Progenitor cell of endocrine pancreas (in vitro differentiated cells): ENCODE data around the gene THRB. TPM values are rescaled to one million over a fixed set of nuclear protein-coding genes. Genes with fewer than 3 reads are reported as not detected.
A peak's percentile ranks its signal among the peaks of the same experiment; 100 is the strongest.

ENCODE experiments used
- DNase-seq: peaks from one replicate; pipeline ENCODE4 v3.0.0; 2021; ENCODE audit warnings: low spot score; ENCODE audit not compliant: unreplicated experiment
- H3K27ac Mint-ChIP-seq: 2 replicates; pipeline ENCODE4 v1.8.0; 2021; ENCODE audit warnings: mild to moderate bottlenecking, moderate library complexity, mixed read lengths
- H3K27me3 Mint-ChIP-seq: 2 replicates; pipeline ENCODE4 v1.8.0; 2021; ENCODE audit warnings: mixed read lengths
- H3K36me3 Mint-ChIP-seq: 2 replicates; pipeline ENCODE4 v1.8.0; 2022; ENCODE audit warnings: mixed read lengths; ENCODE audit not compliant: insufficient read depth
- H3K4me1 Mint-ChIP-seq: 2 replicates; pipeline ENCODE4 v1.8.0; 2021; ENCODE audit warnings: low read depth, mixed read lengths
- H3K4me3 Mint-ChIP-seq: 2 replicates; pipeline ENCODE4 v1.8.0; 2021; ENCODE audit warnings: low read depth, mild to moderate bottlenecking, moderate library complexity, mixed read lengths
- H3K9me3 Mint-ChIP-seq: 2 replicates; pipeline ENCODE4 v1.8.0; 2021; ENCODE audit warnings: low read depth, mixed read lengths
- total RNA-seq: library from RNA; stranded (reverse); gene quantifications from 2 replicates; pipeline ENCODE4 v1.2.1, GENCODE V29; 2021
- TF ChIP-seq, protein P1 (sequence below): fragments of 200-600 bp; sonication (generic); IDR thresholded peaks from one replicate; pipeline ENCODE4 v1.5.0; 2021; ENCODE audit warnings: antibody characterized with exemption, mild to moderate bottlenecking; ENCODE audit not compliant: unreplicated experiment

THRB gene
- total RNA-seq, 1 donor from 2014 or later: 19.7 TPM

DNA sequence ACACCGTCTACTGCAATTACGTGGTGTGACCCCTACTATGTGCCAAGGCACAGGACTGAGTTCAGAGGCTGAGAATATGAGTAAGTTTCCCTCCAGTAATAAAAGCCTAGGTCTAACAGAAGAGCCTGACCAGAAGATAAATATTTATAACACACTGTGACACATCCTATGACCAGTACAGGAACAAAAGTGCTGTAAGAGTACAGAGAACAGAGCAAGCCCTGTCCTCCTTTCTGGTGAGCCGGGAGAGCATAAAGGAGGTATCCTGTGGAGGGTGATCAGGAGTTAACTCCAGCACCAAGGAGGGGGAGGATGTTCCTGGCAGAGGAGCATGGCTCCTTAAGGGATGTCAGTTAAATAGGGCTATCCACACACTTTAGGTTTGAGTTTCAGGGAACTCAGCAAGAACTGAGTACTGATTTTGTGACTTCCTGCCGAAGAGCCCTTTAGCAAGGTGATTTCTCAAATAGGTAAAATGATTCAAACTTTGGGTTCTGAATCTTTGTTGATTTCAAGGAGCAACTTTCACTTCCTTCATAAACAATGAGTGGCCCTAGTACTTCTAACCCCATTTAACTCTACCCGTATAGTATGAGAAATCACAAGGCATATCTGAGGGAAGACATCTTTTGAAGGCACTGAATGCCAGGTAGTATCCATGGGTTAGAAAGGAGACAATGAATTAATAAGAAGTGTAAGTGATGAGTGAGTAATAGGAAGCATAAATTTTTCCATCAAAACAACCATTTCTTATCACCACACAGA lies 198.0 kb downstream of the THRB start:
- no peaks in the 10 kb centered on the region for H3K27me3 Mint-ChIP-seq
- DNase-seq: no peak
- no peaks in the 10 kb centered on the region for H3K9me3 Mint-ChIP-seq
- no peaks in the 10 kb centered on the region for H3K4me1 Mint-ChIP-seq
- H3K4me3 Mint-ChIP-seq: no peak overlapping the region
- H3K27ac Mint-ChIP-seq: no peak overlapping the region
- TF ChIP-seq, protein P1, sequence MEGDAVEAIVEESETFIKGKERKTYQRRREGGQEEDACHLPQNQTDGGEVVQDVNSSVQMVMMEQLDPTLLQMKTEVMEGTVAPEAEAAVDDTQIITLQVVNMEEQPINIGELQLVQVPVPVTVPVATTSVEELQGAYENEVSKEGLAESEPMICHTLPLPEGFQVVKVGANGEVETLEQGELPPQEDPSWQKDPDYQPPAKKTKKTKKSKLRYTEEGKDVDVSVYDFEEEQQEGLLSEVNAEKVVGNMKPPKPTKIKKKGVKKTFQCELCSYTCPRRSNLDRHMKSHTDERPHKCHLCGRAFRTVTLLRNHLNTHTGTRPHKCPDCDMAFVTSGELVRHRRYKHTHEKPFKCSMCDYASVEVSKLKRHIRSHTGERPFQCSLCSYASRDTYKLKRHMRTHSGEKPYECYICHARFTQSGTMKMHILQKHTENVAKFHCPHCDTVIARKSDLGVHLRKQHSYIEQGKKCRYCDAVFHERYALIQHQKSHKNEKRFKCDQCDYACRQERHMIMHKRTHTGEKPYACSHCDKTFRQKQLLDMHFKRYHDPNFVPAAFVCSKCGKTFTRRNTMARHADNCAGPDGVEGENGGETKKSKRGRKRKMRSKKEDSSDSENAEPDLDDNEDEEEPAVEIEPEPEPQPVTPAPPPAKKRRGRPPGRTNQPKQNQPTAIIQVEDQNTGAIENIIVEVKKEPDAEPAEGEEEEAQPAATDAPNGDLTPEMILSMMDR: no peak
- H3K36me3 Mint-ChIP-seq: peaks cover 7% of the 10 kb centered on the region

- TF ChIP-seq, protein P1: no peak
- Mint-ChIP-seq H3K27me3 (no peaks in the 10 kb centered on the region), H3K9me3 (no peaks in the 10 kb centered on the region), H3K4me1 (no peaks in the 10 kb centered on the region), H3K4me3 (no peak overlapping the region), H3K27ac (no peak overlapping the region), H3K36me3 (peaks cover 7% of the 10 kb centered on the region)
- DNase-seq: no peak
These were observed 200.5 kb downstream of the THRB start for GRCh38 chr3:24294150-24294549.

DNA sequence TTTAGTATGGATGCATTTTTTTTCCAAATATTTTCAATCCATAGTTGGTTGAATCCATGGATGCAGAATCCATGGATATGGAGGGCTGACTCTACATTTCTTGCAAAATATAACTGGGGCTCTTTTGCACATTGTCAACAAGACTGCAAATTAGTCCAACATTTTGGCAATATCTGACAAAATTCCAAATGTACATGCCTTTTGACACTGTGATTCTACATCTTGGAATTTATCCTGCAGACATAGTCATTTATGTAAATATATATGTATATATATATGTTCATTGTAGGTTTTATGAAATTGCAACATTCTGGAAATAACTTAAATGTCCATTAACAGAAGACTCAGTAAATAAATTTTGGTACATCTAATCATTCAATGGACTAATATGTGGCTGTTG lies 203.0 kb downstream of the THRB start:
- no peak overlapping the region for H3K4me3 Mint-ChIP-seq
- H3K4me1 Mint-ChIP-seq: no peaks in the 10 kb centered on the region
- peaks cover 9% of the 10 kb centered on the region for H3K36me3 Mint-ChIP-seq
- TF ChIP-seq, protein P1: no peak
- DNase-seq: no peak
- no peak overlapping the region for H3K27ac Mint-ChIP-seq
- no peaks in the 10 kb centered on the region for H3K9me3 Mint-ChIP-seq
- H3K27me3 Mint-ChIP-seq: no peaks in the 10 kb centered on the region

DNA sequence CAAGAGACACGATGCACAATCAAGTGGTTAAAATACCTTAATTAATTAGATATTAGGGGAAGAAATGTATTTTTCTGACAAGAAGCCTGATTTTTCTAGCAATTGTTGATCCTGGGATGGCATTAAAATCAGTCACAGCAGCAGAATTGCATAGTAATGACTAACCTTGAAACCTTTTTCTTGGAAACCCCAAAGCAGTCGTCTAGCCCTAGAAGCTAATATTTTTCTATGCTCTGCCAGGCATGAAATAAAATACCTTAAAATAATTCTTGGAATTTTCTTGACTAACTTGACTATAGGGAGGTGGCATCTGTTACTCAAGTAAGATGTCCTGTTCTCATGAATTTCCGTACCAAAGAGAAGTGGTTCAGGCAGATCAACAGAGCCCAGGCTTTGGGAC lies 204.1 kb downstream of the THRB start:
- Mint-ChIP-seq H3K36me3 (peaks cover 11% of the 10 kb centered on the region), H3K4me1 (no peaks in the 10 kb centered on the region), H3K9me3 (peaks cover 3% of the 10 kb centered on the region), H3K27me3 (no peaks in the 10 kb centered on the region), H3K27ac (no peak overlapping the region), H3K4me3 (no peak overlapping the region)
- no peak for DNase-seq
- TF ChIP-seq, protein P1: no peak

DNA sequence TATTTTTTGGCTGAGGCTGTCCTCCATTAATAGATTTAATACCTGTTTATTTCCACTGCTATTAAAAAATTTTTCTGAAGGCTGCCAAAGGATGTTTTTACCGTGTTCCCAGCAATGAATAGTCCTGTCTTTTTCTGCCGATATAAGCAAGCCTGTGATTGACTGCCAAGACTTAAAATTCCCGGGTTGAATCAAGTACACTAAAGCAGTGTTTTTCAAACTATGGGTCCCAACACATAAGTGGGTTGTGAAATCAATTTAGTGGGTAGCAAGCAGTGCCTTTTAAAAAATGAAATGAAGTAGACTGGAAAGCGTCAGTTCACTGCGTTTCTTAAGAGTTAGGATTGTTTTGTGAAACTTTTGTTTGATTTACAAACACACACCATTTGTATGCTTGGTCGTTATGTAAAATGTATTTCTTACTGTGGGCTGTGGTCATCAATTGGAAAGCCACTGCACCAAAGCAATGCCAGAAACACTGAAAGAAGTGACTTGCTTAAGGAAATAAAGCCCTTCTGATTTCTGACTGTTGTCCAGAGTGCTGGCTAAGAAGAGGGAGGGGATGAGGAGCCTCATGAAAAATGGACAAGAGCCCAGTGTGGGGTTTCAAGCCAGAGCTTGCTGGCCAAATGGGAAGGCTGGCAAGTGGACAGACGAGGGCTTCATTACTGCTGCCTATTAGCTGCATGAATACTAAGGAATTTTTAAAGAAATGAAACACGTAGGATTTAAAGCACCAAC lies 206.0 kb downstream of the THRB start:
- Mint-ChIP-seq H3K4me3 (no peak overlapping the region), H3K27ac (peak overlapping the region; percentile 29), H3K36me3 (peaks cover 7% of the 10 kb centered on the region), H3K4me1 (no peaks in the 10 kb centered on the region), H3K27me3 (no peaks in the 10 kb centered on the region), H3K9me3 (peaks cover 5% of the 10 kb centered on the region)
- no peak for DNase-seq
- TF ChIP-seq, protein P1: no peak
